Measurements from ENCODE around the gene LIN54.
"Not testable (repeated sequence)": the region's sequence is repeated elsewhere in the genome, so short reads cannot be mapped to it uniquely, and the experiment has no call there.

LIN54 gene

GRCh38 chr4:83002329-83002728 is 8.3 kb downstream of the LIN54 start:
- DNase-seq (ENCODE audit: low spot score in 2 of 2): no peak
- Histone ChIP-seq H3K9me3 (no peaks in the 10 kb centered on the region), H3K36me3 (replicated peaks) (no peaks in the 10 kb centered on the region), H3K4me3 (no peak overlapping the region), H3K4me1 (peaks cover 8% of the 10 kb centered on the region), H3K27me3 (ENCODE audit: low read depth) (no peaks in the 10 kb centered on the region)
- in situ Hi-C loops (cut with MboI; ENCODE audit: low sequenced_read_pairs): no loop called here

DNA sequence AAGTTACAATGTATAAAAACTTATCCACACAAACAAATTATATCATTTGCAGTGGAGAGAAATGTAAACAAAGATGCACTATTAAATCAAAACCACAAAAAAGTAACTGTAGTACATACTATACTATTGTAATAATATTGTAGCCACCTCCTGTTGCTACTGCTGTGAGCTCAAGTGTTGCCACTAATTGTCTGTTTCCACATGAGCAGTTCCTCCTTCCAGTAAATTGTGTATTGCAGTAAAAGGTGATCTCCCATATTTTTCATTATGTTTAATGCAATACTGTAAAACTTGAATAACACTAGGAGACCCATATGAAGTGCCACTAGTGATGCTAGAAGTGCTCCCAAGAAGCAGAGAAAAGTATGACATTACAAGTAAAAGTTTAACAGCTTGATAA is 11.7 kb downstream of the LIN54 start:
- in situ Hi-C loops (cut with MboI; ENCODE audit: low sequenced_read_pairs): no loop called here
- no peak for DNase-seq (ENCODE audit: low spot score in 2 of 2)
- Histone ChIP-seq H3K27me3 (ENCODE audit: low read depth) (no peaks in the 10 kb centered on the region), H3K4me1 (peaks cover 6% of the 10 kb centered on the region), H3K4me3 (no peak overlapping the region), H3K36me3 (replicated peaks) (no peaks in the 10 kb centered on the region), H3K9me3 (no peaks in the 10 kb centered on the region)

GRCh38 chr4:82994834-82995233 is 15.8 kb downstream of the LIN54 start:
- Histone ChIP-seq H3K4me1 (no peaks in the 10 kb centered on the region; the same call in 1 of the 2 replicates), H3K4me3 (no peak overlapping the region), H3K27me3 (ENCODE audit: low read depth) (no peaks in the 10 kb centered on the region), H3K36me3 (replicated peaks) (no peaks in the 10 kb centered on the region), H3K9me3 (no peaks in the 10 kb centered on the region)
- DNase-seq (ENCODE audit: low spot score in 2 of 2): no peak
- in situ Hi-C loops (cut with MboI; ENCODE audit: low sequenced_read_pairs): no loop called here

DNA sequence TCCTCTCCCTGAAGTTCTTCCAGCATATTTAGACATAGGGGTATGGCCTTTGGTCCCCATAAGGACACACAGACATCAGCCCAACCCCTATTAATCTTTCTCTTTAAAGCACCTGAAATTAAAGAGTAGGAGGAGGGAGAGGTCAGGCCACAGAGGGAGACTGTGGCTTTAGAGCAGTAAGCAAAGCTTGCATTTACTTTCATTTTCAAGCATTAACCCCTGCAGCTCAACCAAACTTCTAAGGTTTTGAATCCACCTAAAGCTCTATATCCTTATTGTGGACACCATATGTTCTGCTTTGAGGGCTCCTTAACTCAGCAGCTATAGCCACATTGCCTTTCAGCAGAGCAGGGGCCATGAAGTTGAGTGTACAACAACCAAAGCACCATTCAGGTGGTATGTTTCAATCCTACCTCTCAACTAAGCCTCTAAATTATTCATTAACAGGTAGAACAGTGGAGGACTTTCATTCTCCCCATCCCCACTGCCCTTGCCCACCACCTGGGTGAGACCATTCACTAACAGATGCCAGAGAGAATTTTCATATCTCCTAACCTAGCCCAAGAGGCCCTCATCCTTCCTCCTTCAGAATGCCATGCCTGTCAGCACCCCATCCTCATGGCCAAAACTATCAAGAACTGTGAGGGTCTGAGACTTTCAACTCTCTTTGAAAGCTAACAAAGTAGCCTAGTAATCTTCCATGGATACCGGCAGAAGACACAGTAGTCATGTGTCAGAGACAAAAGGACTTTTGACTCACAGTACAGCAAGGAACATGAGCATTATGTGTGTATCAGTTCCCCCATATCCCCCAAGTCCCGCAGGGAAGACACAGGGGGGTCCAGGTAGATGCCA is 20.8 kb downstream of the LIN54 start:
- H3K4me1 ChIP-seq: peaks cover 9% of the 10 kb centered on the region
- no peaks in the 10 kb centered on the region; the same call in 1 of the 2 replicates for H3K36me3 ChIP-seq (replicated peaks)
- no peaks in the 10 kb centered on the region for H3K27me3 ChIP-seq (ENCODE audit: low read depth)
- in situ Hi-C loops (cut with MboI; ENCODE audit: low sequenced_read_pairs): no loop called here
- H3K9me3 ChIP-seq: no peaks in the 10 kb centered on the region
- no peak for DNase-seq (ENCODE audit: low spot score in 2 of 2)
- H3K4me3 ChIP-seq: no peak overlapping the region

DNA sequence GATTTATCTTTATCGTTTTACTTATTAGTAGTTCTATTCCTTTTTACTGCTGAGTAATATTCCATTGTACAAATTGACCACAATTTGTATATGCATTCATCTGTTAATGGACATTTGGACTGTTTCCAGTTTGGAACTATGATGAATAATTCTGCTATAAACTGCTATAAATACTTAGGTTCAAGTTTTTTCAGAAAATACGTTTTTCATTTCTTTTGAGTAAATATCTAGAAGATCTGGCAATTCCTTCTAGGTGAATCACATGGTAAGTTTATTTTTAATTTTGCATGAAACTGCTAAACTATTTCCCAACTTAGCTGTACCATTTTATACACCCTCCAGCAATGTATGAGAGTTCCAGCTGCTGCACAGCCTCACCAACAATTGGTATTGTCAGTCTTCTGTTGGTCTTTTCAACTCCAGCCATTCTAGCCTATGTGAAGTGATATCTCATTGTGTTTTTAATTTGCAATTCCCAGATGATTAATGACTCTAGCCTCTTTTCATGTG is 22.2 kb downstream of the LIN54 start:
- no peaks in the 10 kb centered on the region for H3K27me3 ChIP-seq (ENCODE audit: low read depth)
- no peak overlapping the region for H3K4me3 ChIP-seq
- peak; percentile 61 to 93 for DNase-seq (ENCODE audit: low spot score in 2 of 2)
- H3K9me3 ChIP-seq: no peaks in the 10 kb centered on the region
- peaks cover 4% of the 10 kb centered on the region; the same call in 1 of the 2 replicates for H3K36me3 ChIP-seq (replicated peaks)
- in situ Hi-C loops (cut with MboI; ENCODE audit: low sequenced_read_pairs): no loop called here
- peaks cover 9% of the 10 kb centered on the region for H3K4me1 ChIP-seq

DNA sequence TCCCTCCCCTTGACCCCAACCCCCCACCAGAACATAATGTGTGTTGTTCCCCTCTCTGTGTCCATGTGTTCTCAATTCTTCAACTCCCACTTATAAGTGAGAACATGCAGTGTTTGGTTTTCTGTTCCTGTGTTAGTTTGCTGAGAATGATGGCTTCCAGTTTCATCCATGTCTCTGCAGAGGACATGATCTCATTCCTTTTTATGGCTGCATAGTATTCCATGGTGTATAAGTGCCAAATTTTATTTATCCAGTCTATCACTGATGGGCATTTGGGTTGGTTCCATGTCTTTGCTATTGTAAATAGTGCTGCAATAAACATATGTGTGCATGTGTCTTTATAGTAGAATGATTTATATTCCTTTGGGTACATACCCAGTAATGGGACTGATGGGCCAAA is 23.1 kb downstream of the LIN54 start:
- H3K36me3 ChIP-seq (replicated peaks); H3K27me3 ChIP-seq (ENCODE audit: low read depth); H3K4me1 ChIP-seq; in situ Hi-C loops (cut with MboI; ENCODE audit: low sequenced_read_pairs); H3K4me3 ChIP-seq; H3K9me3 ChIP-seq; DNase-seq (ENCODE audit: low spot score in 2 of 2): not testable (repeated sequence)

GRCh38 chr4:82984459-82984858 is 26.2 kb downstream of the LIN54 start:
- Histone ChIP-seq H3K4me1 (peaks cover 9% of the 10 kb centered on the region), H3K9me3 (no peaks in the 10 kb centered on the region), H3K36me3 (replicated peaks) (peaks cover 4% of the 10 kb centered on the region; the same call in 1 of the 2 replicates), H3K27me3 (ENCODE audit: low read depth) (no peaks in the 10 kb centered on the region), H3K4me3 (no peak overlapping the region)
- in situ Hi-C loops (cut with MboI; ENCODE audit: low sequenced_read_pairs): no loop called here
- DNase-seq (ENCODE audit: low spot score in 2 of 2): peak; percentile 5 to 43

- H3K4me3 ChIP-seq: no peak overlapping the region
- H3K27me3 ChIP-seq (ENCODE audit: low read depth): no peaks in the 10 kb centered on the region
- peaks cover 3% of the 10 kb centered on the region for H3K4me1 ChIP-seq
- DNase-seq (ENCODE audit: low spot score in 2 of 2): no peak
- peaks cover 4% of the 10 kb centered on the region; the same call in 1 of the 2 replicates for H3K36me3 ChIP-seq (replicated peaks)
- in situ Hi-C loops (cut with MboI; ENCODE audit: low sequenced_read_pairs): no loop called here
- H3K9me3 ChIP-seq: no peaks in the 10 kb centered on the region
These were observed 27.2 kb downstream of the LIN54 start for GRCh38 chr4:82983444-82983843.

- peaks cover 4% of the 10 kb centered on the region; the same call in 1 of the 2 replicates for H3K36me3 ChIP-seq (replicated peaks)
- in situ Hi-C loops (cut with MboI; ENCODE audit: low sequenced_read_pairs): no loop called here
- H3K9me3 ChIP-seq: no peaks in the 10 kb centered on the region
- no peak overlapping the region for H3K4me3 ChIP-seq
- no peaks in the 10 kb centered on the region for H3K4me1 ChIP-seq
- H3K27me3 ChIP-seq (ENCODE audit: low read depth): no peaks in the 10 kb centered on the region
- DNase-seq (ENCODE audit: low spot score in 2 of 2): no peak
These were observed 29.5 kb downstream of the LIN54 start for GRCh38 chr4:82981138-82981537.

- Histone ChIP-seq H3K4me1 (no peaks in the 10 kb centered on the region), H3K27me3 (ENCODE audit: low read depth) (no peaks in the 10 kb centered on the region), H3K4me3 (no peak overlapping the region), H3K9me3 (no peaks in the 10 kb centered on the region), H3K36me3 (replicated peaks) (peaks cover 3% of the 10 kb centered on the region; the same call in 1 of the 2 replicates)
- no peak for DNase-seq (ENCODE audit: low spot score in 2 of 2)
- in situ Hi-C loops (cut with MboI; ENCODE audit: low sequenced_read_pairs): no loop called here
These were observed 34.8 kb downstream of the LIN54 start for GRCh38 chr4:82975792-82976191.

DNA sequence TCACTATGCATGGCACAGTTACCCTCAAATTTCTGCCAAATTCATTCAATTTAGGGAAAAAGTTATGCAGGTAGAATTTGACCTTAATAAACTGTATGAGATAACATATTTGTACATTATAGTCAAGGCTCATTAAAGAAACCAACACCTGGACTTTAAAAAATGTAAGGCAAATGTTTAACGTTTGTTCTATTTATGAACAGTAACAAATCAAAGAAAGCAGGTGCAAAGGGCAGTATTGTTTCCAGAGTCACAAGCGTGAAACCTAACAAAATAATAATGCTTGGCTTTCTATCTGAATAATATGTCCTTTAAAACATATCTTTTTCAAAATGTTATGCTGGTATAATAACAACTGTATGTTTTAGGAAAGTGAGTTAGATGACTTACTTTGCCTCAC is 41.2 kb downstream of the LIN54 start:
- Histone ChIP-seq H3K36me3 (replicated peaks) (peaks cover 22% of the 10 kb centered on the region), H3K4me3 (no peak overlapping the region), H3K4me1 (no peaks in the 10 kb centered on the region), H3K9me3 (no peaks in the 10 kb centered on the region), H3K27me3 (ENCODE audit: low read depth) (no peaks in the 10 kb centered on the region)
- no peak for DNase-seq (ENCODE audit: low spot score in 2 of 2)
- in situ Hi-C loops (cut with MboI; ENCODE audit: low sequenced_read_pairs): no loop called here

- no peaks in the 10 kb centered on the region for H3K4me1 ChIP-seq
- no peak for DNase-seq (ENCODE audit: low spot score in 2 of 2)
- H3K9me3 ChIP-seq: no peaks in the 10 kb centered on the region
- in situ Hi-C loops (cut with MboI; ENCODE audit: low sequenced_read_pairs): no loop called here
- H3K4me3 ChIP-seq: no peak overlapping the region
- peaks cover 22% of the 10 kb centered on the region for H3K36me3 ChIP-seq (replicated peaks)
- no peaks in the 10 kb centered on the region for H3K27me3 ChIP-seq (ENCODE audit: low read depth)
These were observed 41.7 kb downstream of the LIN54 start for GRCh38 chr4:82968972-82969371.

- no peaks in the 10 kb centered on the region for H3K9me3 ChIP-seq
- H3K36me3 ChIP-seq (replicated peaks): peaks cover 23% of the 10 kb centered on the region
- no peak for DNase-seq (ENCODE audit: low spot score in 2 of 2)
- no peak overlapping the region for H3K4me3 ChIP-seq
- H3K27me3 ChIP-seq (ENCODE audit: low read depth): no peaks in the 10 kb centered on the region
- in situ Hi-C loops (cut with MboI; ENCODE audit: low sequenced_read_pairs): no loop called here
- H3K4me1 ChIP-seq: no peaks in the 10 kb centered on the region
These were observed 44.9 kb downstream of the LIN54 start for GRCh38 chr4:82965763-82966162.

- Histone ChIP-seq H3K9me3 (no peaks in the 10 kb centered on the region), H3K4me1 (peaks cover 6% of the 10 kb centered on the region), H3K4me3 (no peak overlapping the region), H3K27me3 (ENCODE audit: low read depth) (no peaks in the 10 kb centered on the region), H3K36me3 (replicated peaks) (0 out of 2 replicates have a peak, but pooled peaks cover 6% of the 10 kb centered on the region)
- no peak for DNase-seq (ENCODE audit: low spot score in 2 of 2)
- in situ Hi-C loops (cut with MboI; ENCODE audit: low sequenced_read_pairs): no loop called here
These were observed 53.6 kb downstream of the LIN54 start for GRCh38 chr4:82957045-82957444.
